K562 (cell line): ENCODE results near the gene FANCD2OS. TPM values are rescaled to one million over a fixed set of nuclear protein-coding genes. Genes with fewer than 3 reads are reported as not detected.
A peak's percentile ranks its signal among the peaks of the same experiment; 100 is the strongest.

Experiments used
- ARID1B ChIP-seq: fragments of 450-650 bp; IDR thresholded peaks from 2 replicates; pipeline ENCODE4 v1.6.1; 2016; ENCODE audit warnings: antibody characterized with exemption, mild to moderate bottlenecking, inconsistent platforms
- BRCA1 ChIP-seq, 2 experiments: fragments of 450-650 bp in 1 of 2; sonication (generic) in 1 of 2; formaldehyde crosslinking in 1 of 2; IDR thresholded peaks; 2 replicates each; pipeline versions ENCODE4 v1.5.0 to v1.6.1; 2017 to 2020; ENCODE audit warnings: mild to moderate bottlenecking in 1 of 2, missing genetic modification reagents in 1 of 2
- CTBP1 ChIP-seq: fragments of 450-650 bp; IDR thresholded peaks from 2 replicates; pipeline ENCODE4 v1.6.1; 2016; ENCODE audit warnings: borderline replicate concordance
- E2F3 ChIP-seq: fragments of 250-450 bp; sonication (Bioruptor Pico); IDR thresholded peaks from 2 replicates; pipeline ENCODE4 v1.4.0; 2020; ENCODE audit warnings: mild to moderate bottlenecking
- ELF1 ChIP-seq: fragments of 200-800 bp; sonication (Bioruptor generic); IDR thresholded peaks from 2 replicates; pipeline ENCODE4 v1.6.1; 2016; ENCODE audit warnings: missing genetic modification characterization, missing compliant biosample characterization
- FOXA3 ChIP-seq, 2 experiments: fragments of 450-650 bp in 1 of 2; sonication (generic) in 1 of 2; formaldehyde crosslinking; IDR thresholded peaks in 1 of 2; conservative IDR thresholded peaks in 1 of 2; 2 replicates each; pipeline versions ENCODE4 v1.4.0 to v1.8.0; 2020 to 2022; ENCODE audit warnings: mild to moderate bottlenecking in 2 of 2, missing genetic modification reagents in 1 of 2
- HNRNPUL1 ChIP-seq: fragments of 200-400 bp; formaldehyde crosslinking; IDR thresholded peaks from 2 replicates; pipeline ENCODE4 v1.6.1; 2017; ENCODE audit warnings: low read length
- JUN ChIP-seq, 2 experiments: sonication (generic) in 1 of 2; formaldehyde crosslinking in 1 of 2; IDR thresholded peaks; 2 replicates each; pipeline versions ENCODE4 v1.6.1 to v1.8.0; 2012 to 2022; ENCODE audit warnings: borderline replicate concordance in 2 of 2, mild to moderate bottlenecking in 2 of 2, improper control_type of control experiment in 1 of 2, low read depth in 1 of 2, low read length in 1 of 2, missing genetic modification reagents in 1 of 2
- KDM2B ChIP-seq: fragments of 250-450 bp; sonication (Bioruptor Pico); IDR thresholded peaks from 2 replicates; pipeline ENCODE4 v1.8.0; 2021; ENCODE audit warnings: mild to moderate bottlenecking, moderate library complexity
- NFIX ChIP-seq: fragments of 250-450 bp; sonication (Bioruptor Pico); IDR thresholded peaks from 2 replicates; pipeline ENCODE4 v1.4.0; 2020; ENCODE audit warnings: low read depth, mild to moderate bottlenecking, moderate library complexity
- POLR2A ChIP-seq: fragments of 450-650 bp; conservative IDR thresholded peaks from 2 replicates; pipeline ENCODE4 v1.6.1; 2016
- POLR2AphosphoS2 ChIP-seq: IDR thresholded peaks from 2 replicates; pipeline ENCODE4 v1.6.1; 2012; ENCODE audit warnings: low read length, improper control_type of control experiment
- POLR2H ChIP-seq: IDR thresholded peaks from 2 replicates; pipeline ENCODE4 v1.6.1; 2016; ENCODE audit warnings: missing genetic modification characterization, low read depth, mild to moderate bottlenecking, control low read depth, missing compliant biosample characterization, moderate library complexity
- SMARCA4 ChIP-seq: fragments of 450-650 bp; IDR thresholded peaks from 2 replicates; pipeline ENCODE4 v1.6.1; 2016
- ZNF217 ChIP-seq: sonication (generic); formaldehyde crosslinking; IDR thresholded peaks from 2 replicates; pipeline ENCODE4 v1.8.0; 2022; ENCODE audit warnings: mild to moderate bottlenecking, missing genetic modification reagents
- ZNF239 ChIP-seq: fragments of 250-450 bp; sonication (Bioruptor Pico); IDR thresholded peaks from 2 replicates; pipeline ENCODE4 v1.4.0; 2020; ENCODE audit warnings: mild to moderate bottlenecking
- ZNF764 ChIP-seq: fragments of 250-450 bp; sonication (Bioruptor Pico); IDR thresholded peaks from 2 replicates; pipeline ENCODE4 v1.4.0; 2020; ENCODE audit warnings: low read depth, mild to moderate bottlenecking, moderate library complexity
- polyA plus RNA-seq, 8 experiments: library from polyadenylated mRNA; depleted of rRNA in 4 of 8; stranded (reverse) in 5 of 8; unstranded in 3 of 8; fragments of >200 nt; fragmentation: Nextera tagmentation in 2 of 8; fragmentation: Illumina TruSeq in 1 of 8; extraction: Ambion mirVana in 2 of 8; extraction: Trizol in 1 of 8; gene quantifications; 2 replicates each; pipeline versions ENCODE4 v1.2.1 to v1.2.3, GENCODE V29; 2011 to 2014; ENCODE audit warnings: inconsistent platforms in 1 of 8, missing spikeins in 1 of 8
- total RNA-seq, 7 experiments: library from RNA; depleted of rRNA in 6 of 7; stranded (reverse); fragments of >200 nt in 6 of 7; fragmentation: Illumina TruSeq in 2 of 7; extraction: Trizol in 2 of 7; gene quantifications; 2 replicates each; pipeline versions ENCODE4 v1.2.1 to v1.2.3, GENCODE V29; 2011 to 2021; ENCODE audit warnings: low replicate concordance in 1 of 7
- TF ChIP-seq, protein P1 (sequence below): fragments of 200-800 bp; sonication (Bioruptor generic); IDR thresholded peaks from 2 replicates; pipeline ENCODE4 v1.6.1; 2016; ENCODE audit warnings: missing genetic modification characterization, missing compliant biosample characterization
- TF ChIP-seq, protein P2 (sequence below), 2 experiments: fragments of 450-650 bp; conservative IDR thresholded peaks; 2 replicates each; pipeline ENCODE4 v1.6.1; 2017; ENCODE audit warnings: mild to moderate bottlenecking in 2 of 2, moderate library complexity in 2 of 2

Gene FANCD2OS
- total and polyA plus RNA-seq, 9 of the 15 experiments (the other 6 are each of a cell fraction or from before 2014, with no cell fraction given), result not detected

GRCh38 chr3:10142707-10143560 is 34.9 kb upstream of the FANCD2OS start (continued):
- no peak for TF ChIP-seq ELF1
- TF ChIP-seq BRCA1 (IDR thresholded peaks at IDR 0.05), result no peak
- no peak for TF ChIP-seq BRCA1 (CRISPR knock-in tag; IDR thresholded peaks at IDR 0.05)
- no peak for TF ChIP-seq ZNF239 (CRISPR knock-in tag)
- TF ChIP-seq ARID1B, result peak; percentile 64
- TF ChIP-seq POLR2AphosphoS2, result no peak
- TF ChIP-seq KDM2B (CRISPR knock-in tag), result 0 out of 2 replicates have a peak, but pooled peaks have one; percentile 22
- no peak for TF ChIP-seq NFIX (CRISPR knock-in tag)
- TF ChIP-seq CTBP1, result peak; percentile 42; the same call in 1 of the 2 replicates
- TF ChIP-seq E2F3 (CRISPR knock-in tag), result no peak
- TF ChIP-seq FOXA3 (CRISPR knock-in tag; conservative IDR thresholded peaks at IDR 0.05 in 1 of 2, IDR thresholded peaks at IDR 0.05 in 1 of 2), result 0 out of 4 replicates have a peak, but pooled peaks of 1 of the 2 experiments have one; percentile 13
- TF ChIP-seq, protein P1, sequence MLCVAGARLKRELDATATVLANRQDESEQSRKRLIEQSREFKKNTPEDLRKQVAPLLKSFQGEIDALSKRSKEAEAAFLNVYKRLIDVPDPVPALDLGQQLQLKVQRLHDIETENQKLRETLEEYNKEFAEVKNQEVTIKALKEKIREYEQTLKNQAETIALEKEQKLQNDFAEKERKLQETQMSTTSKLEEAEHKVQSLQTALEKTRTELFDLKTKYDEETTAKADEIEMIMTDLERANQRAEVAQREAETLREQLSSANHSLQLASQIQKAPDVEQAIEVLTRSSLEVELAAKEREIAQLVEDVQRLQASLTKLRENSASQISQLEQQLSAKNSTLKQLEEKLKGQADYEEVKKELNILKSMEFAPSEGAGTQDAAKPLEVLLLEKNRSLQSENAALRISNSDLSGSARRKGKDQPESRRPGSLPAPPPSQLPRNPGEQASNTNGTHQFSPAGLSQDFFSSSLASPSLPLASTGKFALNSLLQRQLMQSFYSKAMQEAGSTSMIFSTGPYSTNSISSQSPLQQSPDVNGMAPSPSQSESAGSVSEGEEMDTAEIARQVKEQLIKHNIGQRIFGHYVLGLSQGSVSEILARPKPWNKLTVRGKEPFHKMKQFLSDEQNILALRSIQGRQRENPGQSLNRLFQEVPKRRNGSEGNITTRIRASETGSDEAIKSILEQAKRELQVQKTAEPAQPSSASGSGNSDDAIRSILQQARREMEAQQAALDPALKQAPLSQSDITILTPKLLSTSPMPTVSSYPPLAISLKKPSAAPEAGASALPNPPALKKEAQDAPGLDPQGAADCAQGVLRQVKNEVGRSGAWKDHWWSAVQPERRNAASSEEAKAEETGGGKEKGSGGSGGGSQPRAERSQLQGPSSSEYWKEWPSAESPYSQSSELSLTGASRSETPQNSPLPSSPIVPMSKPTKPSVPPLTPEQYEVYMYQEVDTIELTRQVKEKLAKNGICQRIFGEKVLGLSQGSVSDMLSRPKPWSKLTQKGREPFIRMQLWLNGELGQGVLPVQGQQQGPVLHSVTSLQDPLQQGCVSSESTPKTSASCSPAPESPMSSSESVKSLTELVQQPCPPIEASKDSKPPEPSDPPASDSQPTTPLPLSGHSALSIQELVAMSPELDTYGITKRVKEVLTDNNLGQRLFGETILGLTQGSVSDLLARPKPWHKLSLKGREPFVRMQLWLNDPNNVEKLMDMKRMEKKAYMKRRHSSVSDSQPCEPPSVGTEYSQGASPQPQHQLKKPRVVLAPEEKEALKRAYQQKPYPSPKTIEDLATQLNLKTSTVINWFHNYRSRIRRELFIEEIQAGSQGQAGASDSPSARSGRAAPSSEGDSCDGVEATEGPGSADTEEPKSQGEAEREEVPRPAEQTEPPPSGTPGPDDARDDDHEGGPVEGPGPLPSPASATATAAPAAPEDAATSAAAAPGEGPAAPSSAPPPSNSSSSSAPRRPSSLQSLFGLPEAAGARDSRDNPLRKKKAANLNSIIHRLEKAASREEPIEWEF (CRISPR knock-in tag), result no peak
- no peak for TF ChIP-seq HNRNPUL1
- TF ChIP-seq, protein P2, sequence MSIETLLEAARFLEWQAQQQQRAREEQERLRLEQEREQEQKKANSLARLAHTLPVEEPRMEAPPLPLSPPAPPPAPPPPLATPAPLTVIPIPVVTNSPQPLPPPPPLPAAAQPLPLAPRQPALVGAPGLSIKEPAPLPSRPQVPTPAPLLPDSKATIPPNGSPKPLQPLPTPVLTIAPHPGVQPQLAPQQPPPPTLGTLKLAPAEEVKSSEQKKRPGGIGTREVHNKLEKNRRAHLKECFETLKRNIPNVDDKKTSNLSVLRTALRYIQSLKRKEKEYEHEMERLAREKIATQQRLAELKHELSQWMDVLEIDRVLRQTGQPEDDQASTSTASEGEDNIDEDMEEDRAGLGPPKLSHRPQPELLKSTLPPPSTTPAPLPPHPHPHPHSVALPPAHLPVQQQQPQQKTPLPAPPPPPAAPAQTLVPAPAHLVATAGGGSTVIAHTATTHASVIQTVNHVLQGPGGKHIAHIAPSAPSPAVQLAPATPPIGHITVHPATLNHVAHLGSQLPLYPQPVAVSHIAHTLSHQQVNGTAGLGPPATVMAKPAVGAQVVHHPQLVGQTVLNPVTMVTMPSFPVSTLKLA (conservative IDR thresholded peaks at IDR 0.05), result peak in 1 of 2 experiments; percentile 24; a peak in 2 of 4 replicates
- TF ChIP-seq SMARCA4, result peak; percentile 77
- peak; percentile 80 for TF ChIP-seq POLR2H
- TF ChIP-seq ZNF764, result no peak
- TF ChIP-seq JUN (IDR thresholded peaks at IDR 0.05; ENCODE audit: borderline replicate concordance, low read depth, low read length), result no peak
- TF ChIP-seq JUN (CRISPR knock-in tag; IDR thresholded peaks at IDR 0.05; ENCODE audit: borderline replicate concordance), result 0 out of 2 replicates have a peak, but pooled peaks have one; percentile 27
- TF ChIP-seq POLR2A, result no peak; the same call in 1 of the 2 replicates
- no peak for TF ChIP-seq ZNF217 (CRISPR knock-in tag)
